Right lobe of liver (tissue), 4 donors: ENCODE measurements around the gene NATD1.

ENCODE experiments used
- CTCF ChIP-seq, 4 donors: fragments of 200-600 bp in 3 of 4; fragments of 450-650 bp in 1 of 4; IDR thresholded peaks; one replicate each; pipeline versions ENCODE4 v1.5.1 to v1.8.0; 2016 to 2022; ENCODE audit warnings: antibody characterized with exemption in 4 of 4, mild to moderate bottlenecking in 2 of 4
- POLR2A ChIP-seq: fragments of 450-650 bp; IDR thresholded peaks from one replicate; pipeline ENCODE4 v1.6.1; 2017; ENCODE audit warnings: antibody characterized with exemption, mild to moderate bottlenecking
- donor health status: DM: no; HTN: no; CAD: no.
- donor health status: DM: no; HTN: no; CAD: no.
- donor health status: DM: no; HTN: yes; CAD: no.

- peak in 3 of 4 donors; percentile 16 to 33 (median 16) for TF ChIP-seq CTCF (IDR thresholded peaks at IDR 0.05)
- no peak for TF ChIP-seq POLR2A
Measured at GRCh38 chr17:21289902-21290571, 36.8 kb upstream of the NATD1 start.
